Measurements from ENCODE around the gene NHERF1. TPM values are rescaled to one million over a fixed set of nuclear protein-coding genes. Genes with fewer than 3 reads are reported as not detected.

The NHERF1 gene
- total RNA-seq, 1 experiment from 2014 or later = 90.8 TPM

DNA sequence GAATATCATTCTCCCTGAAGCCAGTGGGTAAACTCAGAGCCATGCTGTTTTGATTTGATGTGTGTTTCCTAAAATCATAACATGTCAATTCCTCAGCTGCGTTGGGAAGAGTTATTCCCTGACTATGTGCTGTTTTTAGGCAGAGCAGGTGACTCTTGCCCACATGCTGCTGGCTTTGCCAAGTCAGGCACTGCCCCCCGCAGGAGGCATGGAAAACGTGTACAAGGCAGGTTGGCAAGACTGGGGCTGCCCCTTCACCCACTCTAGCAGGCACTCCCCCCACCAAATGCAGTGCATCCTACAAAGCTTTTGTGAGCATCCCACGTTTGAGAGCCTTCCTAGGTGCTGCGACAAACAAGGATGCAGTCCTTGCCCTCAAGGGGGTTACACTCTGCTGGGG lies 66.0 kb downstream of the NHERF1 start:
- no TSS peak for BruUV-seq (replicated peaks)
- H3K9me3 ChIP-seq (ENCODE audit: control insufficient read depth, insufficient read depth, low read depth, low read length) = no peaks in the 10 kb centered on the region
- in situ Hi-C loops (cut with HindIII; ENCODE audit: low pct_unique_long_range_greater_than_20kb, low sequenced_read_pairs) (no loop called here), intact Hi-C loops (cut with micrococcal nuclease; ENCODE audit: unreplicated experiment) (no loop called here)
- no peaks in the 10 kb centered on the region for H3K27me3 ChIP-seq (ENCODE audit: control insufficient read depth, insufficient read depth, low read length)
- no peak for DNase-seq (ENCODE audit: low read depth, low spot score)
- POLR2A ChIA-PET = no interaction called here
- H3K36me3 ChIP-seq (ENCODE audit: control insufficient read depth, insufficient read depth, low read length) = no peaks in the 10 kb centered on the region
- TF ChIP-seq, protein P1, sequence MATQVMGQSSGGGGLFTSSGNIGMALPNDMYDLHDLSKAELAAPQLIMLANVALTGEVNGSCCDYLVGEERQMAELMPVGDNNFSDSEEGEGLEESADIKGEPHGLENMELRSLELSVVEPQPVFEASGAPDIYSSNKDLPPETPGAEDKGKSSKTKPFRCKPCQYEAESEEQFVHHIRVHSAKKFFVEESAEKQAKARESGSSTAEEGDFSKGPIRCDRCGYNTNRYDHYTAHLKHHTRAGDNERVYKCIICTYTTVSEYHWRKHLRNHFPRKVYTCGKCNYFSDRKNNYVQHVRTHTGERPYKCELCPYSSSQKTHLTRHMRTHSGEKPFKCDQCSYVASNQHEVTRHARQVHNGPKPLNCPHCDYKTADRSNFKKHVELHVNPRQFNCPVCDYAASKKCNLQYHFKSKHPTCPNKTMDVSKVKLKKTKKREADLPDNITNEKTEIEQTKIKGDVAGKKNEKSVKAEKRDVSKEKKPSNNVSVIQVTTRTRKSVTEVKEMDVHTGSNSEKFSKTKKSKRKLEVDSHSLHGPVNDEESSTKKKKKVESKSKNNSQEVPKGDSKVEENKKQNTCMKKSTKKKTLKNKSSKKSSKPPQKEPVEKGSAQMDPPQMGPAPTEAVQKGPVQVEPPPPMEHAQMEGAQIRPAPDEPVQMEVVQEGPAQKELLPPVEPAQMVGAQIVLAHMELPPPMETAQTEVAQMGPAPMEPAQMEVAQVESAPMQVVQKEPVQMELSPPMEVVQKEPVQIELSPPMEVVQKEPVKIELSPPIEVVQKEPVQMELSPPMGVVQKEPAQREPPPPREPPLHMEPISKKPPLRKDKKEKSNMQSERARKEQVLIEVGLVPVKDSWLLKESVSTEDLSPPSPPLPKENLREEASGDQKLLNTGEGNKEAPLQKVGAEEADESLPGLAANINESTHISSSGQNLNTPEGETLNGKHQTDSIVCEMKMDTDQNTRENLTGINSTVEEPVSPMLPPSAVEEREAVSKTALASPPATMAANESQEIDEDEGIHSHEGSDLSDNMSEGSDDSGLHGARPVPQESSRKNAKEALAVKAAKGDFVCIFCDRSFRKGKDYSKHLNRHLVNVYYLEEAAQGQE (IDR thresholded peaks at IDR 0.05; ENCODE audit: insufficient read depth in 1 of 2, low read depth in 2 of 2, low read length in 1 of 2) = no peak
- TF ChIP-seq, protein P2, sequence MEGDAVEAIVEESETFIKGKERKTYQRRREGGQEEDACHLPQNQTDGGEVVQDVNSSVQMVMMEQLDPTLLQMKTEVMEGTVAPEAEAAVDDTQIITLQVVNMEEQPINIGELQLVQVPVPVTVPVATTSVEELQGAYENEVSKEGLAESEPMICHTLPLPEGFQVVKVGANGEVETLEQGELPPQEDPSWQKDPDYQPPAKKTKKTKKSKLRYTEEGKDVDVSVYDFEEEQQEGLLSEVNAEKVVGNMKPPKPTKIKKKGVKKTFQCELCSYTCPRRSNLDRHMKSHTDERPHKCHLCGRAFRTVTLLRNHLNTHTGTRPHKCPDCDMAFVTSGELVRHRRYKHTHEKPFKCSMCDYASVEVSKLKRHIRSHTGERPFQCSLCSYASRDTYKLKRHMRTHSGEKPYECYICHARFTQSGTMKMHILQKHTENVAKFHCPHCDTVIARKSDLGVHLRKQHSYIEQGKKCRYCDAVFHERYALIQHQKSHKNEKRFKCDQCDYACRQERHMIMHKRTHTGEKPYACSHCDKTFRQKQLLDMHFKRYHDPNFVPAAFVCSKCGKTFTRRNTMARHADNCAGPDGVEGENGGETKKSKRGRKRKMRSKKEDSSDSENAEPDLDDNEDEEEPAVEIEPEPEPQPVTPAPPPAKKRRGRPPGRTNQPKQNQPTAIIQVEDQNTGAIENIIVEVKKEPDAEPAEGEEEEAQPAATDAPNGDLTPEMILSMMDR (IDR thresholded peaks at IDR 0.05) = no peak
- no peak for TF ChIP-seq POLR2AphosphoS5 (IDR thresholded peaks at IDR 0.05; ENCODE audit: low read depth, low read length)
- no peak for TF ChIP-seq TCF7L2 (IDR thresholded peaks at IDR 0.05; ENCODE audit: low read depth, low read length)
- TF ChIP-seq SIN3A (IDR thresholded peaks at IDR 0.05; ENCODE audit: borderline replicate concordance, insufficient read depth, low read depth, low read length) = no peak
- H3K4me3 ChIP-seq (ENCODE audit: low read depth in 2 of 2, low read length in 2 of 2) = no peak overlapping the region
- no peaks in the 10 kb centered on the region for H3K4me1 ChIP-seq (ENCODE audit: control insufficient read depth, insufficient read depth, low read length)
- CTCF ChIA-PET = no interaction called here
- no peak overlapping the region for H3K27ac ChIP-seq (ENCODE audit: low read length)
- ATAC-seq = no peak

GRCh38 chr17:74815067-74815466 lies 66.6 kb downstream of the NHERF1 start:
- POLR2A ChIA-PET = no interaction called here
- no peak for DNase-seq (ENCODE audit: low read depth, low spot score)
- BruUV-seq (replicated peaks) = no TSS peak
- CTCF ChIA-PET = interaction anchor here (0.7 kb wide), 1 partner anchor 24 kb away, joined by 3 read pairs; no protein-coding TSS in a partner anchor
- no peak for ATAC-seq
- in situ Hi-C loops (cut with HindIII; ENCODE audit: low pct_unique_long_range_greater_than_20kb, low sequenced_read_pairs) (no loop called here), intact Hi-C loops (cut with micrococcal nuclease; ENCODE audit: unreplicated experiment) (no loop called here)
- Histone ChIP-seq H3K27ac (ENCODE audit: low read length) (no peak overlapping the region), H3K27me3 (ENCODE audit: control insufficient read depth, insufficient read depth, low read length) (no peaks in the 10 kb centered on the region), H3K9me3 (ENCODE audit: control insufficient read depth, insufficient read depth, low read depth, low read length) (no peaks in the 10 kb centered on the region), H3K4me1 (ENCODE audit: control insufficient read depth, insufficient read depth, low read length) (no peaks in the 10 kb centered on the region), H3K36me3 (ENCODE audit: control insufficient read depth, insufficient read depth, low read length) (no peaks in the 10 kb centered on the region), H3K4me3 (ENCODE audit: low read depth in 2 of 2, low read length in 2 of 2) (no peak overlapping the region)
- TF ChIP-seq, protein P1 (IDR thresholded peaks at IDR 0.05; ENCODE audit: insufficient read depth in 1 of 2, low read depth in 2 of 2, low read length in 1 of 2) = no peak
- TF ChIP-seq TCF7L2 (IDR thresholded peaks at IDR 0.05; ENCODE audit: low read depth, low read length) (no peak), POLR2AphosphoS5 (IDR thresholded peaks at IDR 0.05; ENCODE audit: low read depth, low read length) (no peak), SIN3A (IDR thresholded peaks at IDR 0.05; ENCODE audit: borderline replicate concordance, insufficient read depth, low read depth, low read length) (no peak)
- TF ChIP-seq, protein P2 (IDR thresholded peaks at IDR 0.05) = no peak
